HEK293T (cell line): ENCODE results near the gene SLC30A1.

Experiments
- ARNT ChIP-seq: fragments of 450-650 bp; IDR thresholded peaks from 2 replicates; pipeline ENCODE4 v1.6.1; 2017; ENCODE audit warnings: mild to moderate bottlenecking
- FOXM1 ChIP-seq: fragments of 450-650 bp; IDR thresholded peaks from 2 replicates; pipeline ENCODE4 v1.6.1; 2017; ENCODE audit warnings: mild to moderate bottlenecking, borderline replicate concordance
- SP1 ChIP-seq: fragments of 450-650 bp; IDR thresholded peaks from 2 replicates; pipeline ENCODE4 v1.6.1; 2017

- TF ChIP-seq ARNT (no peak), FOXM1 (no peak), SP1 (no peak)
Measured at GRCh38 chr1:211614615-211615014, 35.7 kb upstream of the SLC30A1 start.
